NCI-H1105 treated with DMSO at 0.1 percent for 48 hours (cell line): Measurements from ENCODE around the gene CEP131.

ENCODE experiments used
- DNase-seq: peaks from one replicate; lab custom pipeline; 2025; lab: John Stamatoyannopoulos, UW

The CEP131 gene

DNA sequence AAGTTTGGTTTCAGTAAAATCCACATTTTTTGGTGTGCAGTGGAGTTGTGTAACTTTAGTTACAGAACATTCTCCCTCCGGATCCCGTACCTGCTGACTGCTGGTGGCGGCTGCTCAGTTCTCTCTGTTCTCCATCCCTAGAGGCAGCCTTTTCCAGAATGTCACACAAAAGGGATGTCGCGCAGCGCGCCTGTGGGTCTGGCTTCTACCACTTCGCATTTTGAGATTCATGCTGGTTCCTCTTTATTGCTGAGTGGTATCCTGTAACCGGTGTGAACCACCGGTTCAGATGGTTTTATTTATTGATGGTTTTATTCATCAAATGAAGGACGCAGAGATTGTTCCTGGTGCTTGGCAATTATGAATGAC is 981 bp upstream of the CEP131 start:
- no peak for DNase-seq

DNA sequence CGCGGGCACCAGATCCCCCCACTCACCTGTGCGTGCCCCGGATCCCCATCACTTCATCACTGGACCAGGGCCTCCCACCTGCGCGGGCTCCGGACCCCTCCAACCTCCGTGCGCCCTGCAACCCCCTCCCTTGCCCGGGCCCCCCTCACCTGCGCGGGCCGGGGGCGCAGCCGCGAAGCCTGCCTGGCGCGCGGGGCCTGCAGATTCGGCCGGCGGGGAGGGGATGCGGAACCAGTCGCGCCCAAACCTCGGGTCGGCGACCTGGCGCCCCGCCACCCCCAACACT is 202 bp downstream of the CEP131 start:
- no peak for DNase-seq

- no peak for DNase-seq
These were observed 734 bp downstream of the CEP131 start for GRCh38 chr17:81221842-81222619.

GRCh38 chr17:81221371-81221841 is 1.4 kb downstream of the CEP131 start:
- DNase-seq: no peak

- no peak for DNase-seq
These were observed 3.1 kb downstream of the CEP131 start for GRCh38 chr17:81219476-81220180.

DNA sequence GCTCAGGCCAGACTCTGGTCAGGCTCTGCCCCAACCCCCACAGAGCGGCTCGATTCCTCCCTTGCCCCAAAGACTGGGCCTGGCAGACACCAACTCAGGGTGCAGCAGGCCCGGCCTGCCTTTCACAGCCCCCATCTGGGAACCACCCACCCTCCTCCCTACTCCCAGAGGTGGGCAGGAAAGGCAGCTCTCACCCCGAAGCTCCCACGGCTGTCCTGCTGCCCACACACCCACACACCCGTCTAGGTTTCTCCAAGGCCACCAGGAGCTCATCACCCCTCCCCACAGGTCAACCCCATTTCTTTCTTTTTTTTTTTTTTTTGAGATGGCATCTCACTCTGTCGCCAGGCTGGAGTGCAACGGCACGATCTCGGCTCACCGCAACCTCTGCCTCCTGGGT is 3.8 kb downstream of the CEP131 start:
- DNase-seq: no peak

DNA sequence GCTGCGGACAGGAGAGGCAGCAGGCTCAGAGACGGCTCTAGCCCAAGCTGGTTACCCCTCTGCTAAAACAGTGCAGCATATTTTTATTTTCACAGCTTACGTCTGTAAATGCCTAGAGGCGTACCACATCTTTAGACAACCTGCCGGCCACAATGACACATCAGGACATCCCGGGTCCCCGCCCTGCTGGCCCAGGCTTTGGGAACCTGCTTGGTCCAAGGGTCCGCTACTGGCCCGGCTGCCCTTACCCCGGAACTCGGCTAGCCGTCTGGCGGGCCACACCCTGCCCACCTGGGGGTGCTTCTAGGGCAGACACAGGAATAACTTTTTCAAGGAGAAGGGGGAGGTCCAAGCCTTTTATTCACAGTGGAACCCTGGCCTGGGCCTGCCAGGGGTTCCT is 4.3 kb downstream of the CEP131 start:
- no peak for DNase-seq

DNA sequence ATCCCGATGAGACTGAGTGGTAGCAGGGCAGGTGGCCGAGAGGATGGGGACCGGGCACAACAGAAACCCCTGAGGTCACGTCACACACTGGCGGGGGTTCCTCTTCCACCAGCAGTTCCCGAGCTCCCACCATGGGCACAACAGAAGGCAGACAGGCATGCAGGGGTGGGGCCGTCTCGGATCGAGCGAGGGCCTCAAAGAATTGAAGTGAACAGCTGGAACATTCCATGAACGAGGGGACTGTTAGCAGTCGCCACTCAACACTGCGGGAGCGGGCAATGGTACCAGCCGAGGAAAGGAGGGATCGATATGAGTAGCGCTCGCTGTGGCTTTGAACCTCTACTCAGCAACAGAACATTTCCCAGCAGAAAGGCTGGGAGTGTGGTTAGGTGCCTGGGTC is 5.3 kb downstream of the CEP131 start:
- no peak for DNase-seq

- no peak for DNase-seq
These were observed 8.8 kb downstream of the CEP131 start for GRCh38 chr17:81213978-81214377.

GRCh38 chr17:81212365-81212764 is 10.4 kb downstream of the CEP131 start:
- DNase-seq: no peak

DNA sequence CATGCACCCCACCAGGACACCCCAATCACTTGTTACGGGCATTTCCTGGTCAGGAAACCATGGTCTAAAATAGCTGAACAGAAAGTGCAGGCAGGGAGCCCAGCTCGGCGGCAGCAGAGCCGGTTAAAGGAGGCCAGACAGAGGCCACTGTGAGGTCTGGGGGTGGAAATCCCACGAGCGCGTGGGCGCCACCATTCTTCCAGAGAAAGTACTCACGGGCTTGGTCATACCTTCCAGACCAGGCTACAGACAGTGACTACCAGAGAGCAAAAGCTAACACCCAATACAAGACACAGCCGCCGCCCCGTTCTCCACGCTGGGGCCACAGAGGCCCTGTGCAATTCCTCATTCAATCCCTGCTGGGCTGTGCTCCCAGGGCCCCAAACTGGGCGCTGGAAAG is 11.9 kb downstream of the CEP131 start:
- no peak for DNase-seq

- no peak for DNase-seq
These were observed 12.3 kb downstream of the CEP131 start for GRCh38 chr17:81210466-81210865.

- no peak for DNase-seq
These were observed 13.6 kb downstream of the CEP131 start for GRCh38 chr17:81209141-81209540.

DNA sequence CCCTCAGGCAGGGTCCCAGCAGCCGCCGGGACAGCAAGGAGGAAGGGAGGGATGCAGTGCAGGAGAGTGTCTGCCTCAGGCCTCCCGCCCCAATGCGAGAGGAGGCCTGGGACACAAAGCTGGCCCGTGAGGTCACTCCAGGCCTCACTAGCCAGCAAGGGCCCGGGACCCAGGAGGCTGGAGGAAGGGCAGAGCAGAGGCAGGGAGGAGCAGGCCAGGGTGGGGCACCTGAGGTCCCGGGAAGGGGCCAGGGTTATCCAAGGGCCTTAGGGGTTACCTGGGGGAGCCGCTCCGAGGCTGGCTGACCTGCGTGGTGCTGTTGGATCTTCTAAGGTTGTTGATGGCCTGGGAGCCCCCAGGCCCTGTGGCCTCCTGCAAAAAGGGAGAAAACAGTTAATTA is 14.1 kb downstream of the CEP131 start:
- no peak for DNase-seq

GRCh38 chr17:81207610-81208581 is 14.9 kb downstream of the CEP131 start:
- DNase-seq: no peak

DNA sequence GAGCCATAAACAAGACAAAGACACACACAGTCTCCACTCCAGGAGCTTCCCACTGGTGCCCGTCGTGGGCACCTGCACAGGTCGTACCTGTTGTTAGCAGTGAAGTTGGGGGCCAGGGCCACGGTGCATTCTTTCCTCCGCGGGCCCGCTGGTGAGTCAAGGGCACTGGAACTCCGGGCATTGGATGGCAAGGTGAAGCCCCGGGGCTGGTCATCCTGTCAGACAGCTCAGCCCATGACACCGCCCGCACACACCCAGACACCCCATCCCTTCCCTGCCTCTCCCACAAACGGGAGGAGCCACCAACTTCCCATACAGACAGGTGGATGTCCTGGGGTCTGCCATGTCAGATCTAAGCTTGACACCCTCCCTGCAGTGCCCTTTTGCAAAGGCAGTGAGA is 16.1 kb downstream of the CEP131 start:
- no peak for DNase-seq

DNA sequence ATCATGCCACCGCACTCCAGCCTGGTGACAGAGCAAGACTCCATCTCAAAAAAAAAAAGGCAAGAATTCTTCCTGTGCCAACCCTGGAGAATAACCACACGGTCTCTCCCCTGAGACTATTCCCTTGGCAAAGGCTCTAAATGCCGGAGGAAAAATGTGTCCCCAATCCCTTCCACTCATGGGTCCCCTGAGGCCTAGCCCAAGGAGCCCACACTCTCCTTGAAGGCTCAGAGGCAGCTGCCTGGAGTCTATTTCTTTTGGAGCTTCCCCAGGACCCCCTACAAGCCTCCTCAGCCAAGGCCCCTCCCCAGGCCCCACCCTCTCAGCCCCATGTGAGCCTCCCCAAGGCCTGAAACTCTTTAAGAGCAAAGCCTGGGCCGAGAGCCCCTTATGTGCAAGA is 16.6 kb downstream of the CEP131 start:
- no peak for DNase-seq

DNA sequence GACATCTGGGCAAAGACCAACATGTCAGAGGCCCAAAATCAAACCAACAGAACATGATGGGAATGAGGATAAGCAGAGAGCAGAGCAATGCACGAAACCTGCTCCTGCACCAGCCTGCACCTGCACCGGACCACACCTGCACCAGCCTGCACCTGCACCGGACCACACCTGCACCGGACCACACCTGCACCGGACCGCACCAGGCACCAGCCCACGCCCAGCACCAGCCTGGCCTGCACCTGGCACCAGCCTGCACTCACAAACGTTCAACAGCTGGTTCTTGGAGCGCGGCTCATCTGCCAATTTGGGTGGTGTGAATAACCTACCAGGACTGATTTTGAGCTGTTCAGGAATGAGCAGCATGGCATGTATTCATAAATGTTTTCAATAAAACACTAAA is 18.2 kb downstream of the CEP131 start:
- DNase-seq: no peak

DNA sequence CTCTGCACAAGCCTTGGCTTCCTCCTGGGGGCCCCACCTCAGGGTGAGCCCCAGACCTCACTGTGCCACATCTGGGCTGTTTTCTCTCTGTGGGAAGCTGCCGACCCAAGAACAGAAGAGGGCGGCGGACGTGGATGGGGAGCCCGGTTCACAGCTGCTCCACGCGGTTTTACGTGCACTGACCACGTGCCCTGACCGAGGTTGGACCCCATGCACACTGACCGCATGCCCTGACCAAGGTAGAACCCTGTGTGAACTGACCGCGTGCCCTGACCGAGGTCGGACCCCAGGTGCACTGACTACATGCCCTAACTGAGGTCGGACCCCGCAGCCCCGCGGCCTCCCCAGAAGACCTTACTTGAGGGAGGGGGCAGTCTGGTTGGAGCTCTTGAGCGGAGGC is 19.6 kb downstream of the CEP131 start:
- no peak for DNase-seq

DNA sequence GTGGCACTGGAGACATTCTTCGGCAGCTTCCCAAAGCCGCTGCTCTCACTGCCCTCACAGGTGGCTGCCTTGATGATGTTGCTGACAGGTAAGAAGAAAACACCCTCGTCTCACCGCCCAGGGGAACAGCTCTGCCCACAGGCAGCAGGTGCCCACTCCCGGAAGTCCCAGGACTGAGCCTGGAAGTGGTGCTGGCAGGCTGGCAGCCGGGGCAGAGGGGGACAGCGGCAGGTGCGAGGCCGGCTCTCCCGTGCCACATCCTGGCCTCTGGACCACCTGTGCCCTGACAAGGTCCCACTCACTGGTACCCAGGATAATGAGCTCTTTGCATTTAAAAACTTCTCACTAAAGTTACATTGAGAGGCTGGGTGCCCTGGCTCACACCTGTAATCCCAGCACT is 20.4 kb downstream of the CEP131 start:
- DNase-seq: no peak

DNA sequence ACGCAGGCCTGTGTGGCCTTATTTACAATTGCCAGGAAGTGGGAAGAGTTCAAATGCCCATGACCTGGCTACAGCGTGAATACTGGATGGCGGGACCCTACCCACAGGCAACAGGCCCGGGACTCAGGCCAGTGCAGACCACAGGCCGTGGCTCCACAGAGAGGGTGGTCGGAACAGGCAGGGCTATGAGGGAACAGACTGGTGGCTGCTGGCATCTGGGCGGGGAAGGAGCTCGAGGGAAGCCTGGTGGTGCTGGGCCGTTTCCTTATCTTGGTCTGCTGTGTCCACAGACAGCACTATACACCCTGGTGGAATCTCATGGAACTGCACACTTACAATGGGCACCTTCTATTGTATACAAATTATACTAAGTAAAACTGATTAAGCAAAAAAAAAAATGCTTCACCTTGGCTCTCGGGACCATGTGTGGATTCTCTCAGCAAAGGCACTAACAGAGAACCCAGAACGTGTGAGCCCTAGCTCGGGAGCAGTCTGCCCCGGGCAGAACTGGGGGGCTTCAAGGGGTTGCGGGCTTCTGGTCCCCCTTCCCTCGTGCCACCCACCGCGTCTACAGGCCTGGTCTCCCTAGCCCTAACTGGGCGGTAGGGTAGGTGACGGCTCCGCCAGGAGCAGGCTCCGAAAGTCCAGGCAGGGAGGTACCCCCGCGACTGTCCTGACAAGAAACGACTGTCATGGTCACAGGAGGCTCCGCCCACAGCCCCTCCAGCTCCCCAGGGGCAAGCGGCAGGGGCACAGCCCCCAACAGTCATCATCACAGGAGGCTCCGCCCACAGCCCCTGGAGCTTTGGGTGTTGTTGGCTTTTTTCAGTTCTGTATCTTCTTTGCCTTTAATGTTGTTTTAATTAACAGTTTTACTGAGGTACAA is 21.8 kb downstream of the CEP131 start:
- no peak for DNase-seq

DNA sequence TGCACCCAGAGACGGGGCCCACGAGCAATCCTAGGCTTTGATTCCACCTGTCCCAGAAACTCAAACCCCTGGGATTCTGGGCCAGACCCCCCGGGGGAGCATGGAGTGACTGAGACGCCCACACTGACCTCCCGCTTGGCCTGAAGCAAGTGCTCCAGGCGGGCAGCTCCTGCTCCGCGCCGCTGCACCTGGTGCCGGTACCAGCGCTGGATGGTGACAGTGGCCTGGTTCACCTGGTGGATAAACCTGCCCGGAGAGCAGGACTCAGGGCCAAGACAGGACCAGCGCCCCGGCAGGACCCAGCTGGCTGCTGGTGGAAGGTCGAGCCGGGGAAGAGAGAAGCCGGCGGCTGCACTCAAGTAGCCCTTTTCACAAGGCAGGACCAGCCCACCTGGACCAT is 22.6 kb downstream of the CEP131 start:
- no peak for DNase-seq
